CD4-positive, alpha-beta T cell treated with Interleukin-17A for 4 hours (primary cell): Measurements from ENCODE around the gene SDK1.

Experiments
- DNase-seq: peaks from one replicate; pipeline ENCODE4 v3.0.0-alpha.2; 2020; ENCODE audit warnings: mixed read lengths

SDK1 gene

GRCh38 chr7:3895341-3896116 lies 594.5 kb downstream of the SDK1 start:
- no peak for DNase-seq

GRCh38 chr7:3896169-3896765 lies 595.2 kb downstream of the SDK1 start:
- no peak for DNase-seq

DNA sequence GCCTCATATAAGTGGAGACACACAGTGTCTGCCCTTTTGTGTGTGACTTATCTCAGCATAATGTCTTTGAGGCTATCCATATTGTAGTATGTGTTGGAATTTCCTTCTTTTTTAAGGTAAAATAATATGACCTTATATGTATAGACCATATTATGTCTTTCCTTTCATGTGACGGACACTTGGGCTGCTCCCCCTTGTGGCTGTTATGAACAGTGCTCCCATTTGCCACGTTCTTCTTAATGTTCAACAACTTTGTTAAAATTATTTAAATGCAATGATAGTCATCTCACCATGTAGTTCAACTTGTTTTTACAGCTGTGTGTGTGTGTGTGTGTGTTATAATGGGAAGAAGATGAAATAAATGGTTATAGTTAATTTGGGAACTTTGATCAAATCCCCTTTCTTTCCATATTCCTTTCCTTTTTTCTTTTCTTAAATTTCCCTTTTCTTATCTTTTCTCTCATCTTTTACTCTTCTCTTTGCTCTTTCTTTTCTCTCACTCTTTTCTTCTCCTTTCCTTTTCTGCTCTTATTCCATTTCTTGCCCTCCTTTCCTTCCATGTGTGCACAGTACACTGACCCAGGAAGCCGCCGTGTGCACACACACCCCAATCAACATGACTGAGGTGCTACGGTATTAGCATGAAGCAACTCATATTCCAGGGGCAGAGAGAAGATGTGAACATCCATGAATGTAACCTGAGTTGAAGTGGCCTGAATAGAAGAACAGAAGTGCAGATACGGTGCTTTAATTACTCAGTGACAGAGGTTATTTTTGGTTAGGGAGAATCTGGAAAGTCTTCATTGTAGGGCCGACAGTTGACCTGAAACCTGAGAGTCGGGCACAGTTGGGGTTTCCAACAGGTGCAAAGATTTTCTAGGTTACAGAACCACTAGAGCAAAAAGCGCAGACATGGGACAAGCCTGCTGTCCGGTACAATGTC lies 596.6 kb downstream of the SDK1 start:
- DNase-seq = peak; percentile 64

- no peak for DNase-seq
These were observed 598.5 kb downstream of the SDK1 start for GRCh38 chr7:3899559-3899991.

GRCh38 chr7:3908153-3908552 lies 607.1 kb downstream of the SDK1 start:
- DNase-seq = no peak

GRCh38 chr7:3909128-3909527 lies 608.1 kb downstream of the SDK1 start:
- DNase-seq = no peak

GRCh38 chr7:3910054-3910453 lies 609.0 kb downstream of the SDK1 start:
- DNase-seq = no peak

GRCh38 chr7:3911685-3912084 lies 610.6 kb downstream of the SDK1 start:
- no peak for DNase-seq

DNA sequence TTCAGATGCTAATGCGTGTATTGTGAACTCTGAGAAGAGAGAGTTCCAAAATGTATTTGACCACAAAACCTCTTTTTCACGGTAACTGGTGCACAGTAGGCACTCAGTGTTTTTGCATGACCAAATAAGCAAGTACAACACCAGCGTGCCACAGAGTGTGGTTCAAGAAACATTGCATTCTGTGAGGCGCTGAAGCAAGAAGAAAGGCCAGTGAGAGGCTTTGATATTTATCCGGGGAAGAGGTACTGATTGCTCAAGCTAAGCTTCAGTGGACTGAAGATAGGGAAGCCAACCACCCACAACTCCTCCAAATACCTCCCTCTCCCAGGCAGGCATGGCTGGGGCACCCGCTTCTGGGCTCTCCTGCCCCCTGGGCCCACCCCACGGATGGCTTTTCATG lies 611.2 kb downstream of the SDK1 start:
- no peak for DNase-seq

DNA sequence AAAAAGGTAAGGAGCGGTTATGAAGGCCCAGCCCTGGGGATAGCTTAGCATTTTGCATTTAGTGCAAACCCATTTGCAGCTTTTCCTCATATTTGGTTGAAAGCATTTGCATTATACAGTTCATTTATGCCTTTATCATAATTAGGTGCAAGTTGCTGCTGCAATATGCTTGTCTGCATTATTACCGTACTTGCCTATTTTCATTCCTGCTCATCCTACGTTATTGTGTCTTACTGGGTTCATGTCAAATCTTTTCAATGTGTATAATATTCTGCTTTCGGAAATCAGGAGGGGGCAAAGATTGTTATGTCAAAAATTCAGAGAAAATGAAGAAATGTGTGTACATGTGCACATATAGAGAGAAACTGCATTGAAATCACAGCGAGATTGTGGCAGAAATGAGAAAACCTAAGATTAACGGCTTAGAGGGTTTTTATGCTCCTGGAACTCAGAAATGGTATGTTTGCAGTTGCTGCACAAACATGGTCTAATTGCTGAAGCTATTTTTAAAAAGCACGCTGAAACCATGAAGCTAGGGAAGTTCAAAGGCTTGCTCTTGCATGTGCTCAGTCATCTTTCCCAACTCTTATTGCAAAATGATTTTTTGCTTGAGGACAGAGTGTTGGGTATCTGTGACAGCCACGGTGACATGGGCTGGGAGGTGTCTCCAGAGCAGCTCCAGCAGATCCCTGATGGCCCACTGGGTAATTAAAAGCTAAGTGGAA lies 613.2 kb downstream of the SDK1 start:
- no peak for DNase-seq

GRCh38 chr7:3915337-3915878 lies 614.4 kb downstream of the SDK1 start:
- no peak for DNase-seq

DNA sequence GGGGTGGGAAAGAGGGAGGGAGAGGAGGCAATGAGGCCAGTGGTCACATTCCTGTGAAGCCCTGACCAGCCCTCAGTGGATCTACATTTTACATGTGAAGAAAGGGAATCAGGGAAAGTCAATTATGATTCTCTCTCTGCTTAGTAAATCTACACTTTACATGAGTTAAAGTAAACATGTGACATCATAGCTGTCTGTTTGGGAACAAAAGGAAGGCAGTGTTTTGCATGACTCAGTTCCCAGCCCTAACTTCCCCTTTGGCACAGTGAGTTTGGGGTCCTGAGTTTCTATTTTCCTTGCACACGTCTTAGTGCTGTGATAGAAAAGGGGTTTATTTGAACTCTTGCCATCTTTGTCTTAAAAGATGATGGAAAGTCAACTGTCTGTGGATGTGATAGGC lies 615.1 kb downstream of the SDK1 start:
- no peak for DNase-seq

- DNase-seq = no peak
These were observed 616.4 kb downstream of the SDK1 start for GRCh38 chr7:3917436-3917835.

DNA sequence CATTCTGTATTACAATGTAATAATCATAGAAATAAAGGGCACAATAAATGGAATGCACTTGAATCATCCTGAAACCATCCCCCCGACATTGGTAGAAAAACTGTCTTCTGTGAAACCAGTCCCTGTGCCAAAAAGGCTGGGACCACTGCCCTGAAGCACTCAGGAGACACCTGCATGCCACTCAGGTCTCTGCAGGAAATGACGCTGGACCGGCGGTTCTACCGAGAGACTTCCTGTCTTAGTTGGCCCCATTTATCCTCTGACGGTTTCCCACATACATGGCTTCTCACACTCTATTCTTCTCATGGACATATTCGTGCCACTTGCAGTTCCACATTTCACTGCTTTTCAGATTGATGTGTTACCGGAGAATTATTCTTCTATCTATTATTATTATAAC lies 617.5 kb downstream of the SDK1 start:
- no peak for DNase-seq

DNA sequence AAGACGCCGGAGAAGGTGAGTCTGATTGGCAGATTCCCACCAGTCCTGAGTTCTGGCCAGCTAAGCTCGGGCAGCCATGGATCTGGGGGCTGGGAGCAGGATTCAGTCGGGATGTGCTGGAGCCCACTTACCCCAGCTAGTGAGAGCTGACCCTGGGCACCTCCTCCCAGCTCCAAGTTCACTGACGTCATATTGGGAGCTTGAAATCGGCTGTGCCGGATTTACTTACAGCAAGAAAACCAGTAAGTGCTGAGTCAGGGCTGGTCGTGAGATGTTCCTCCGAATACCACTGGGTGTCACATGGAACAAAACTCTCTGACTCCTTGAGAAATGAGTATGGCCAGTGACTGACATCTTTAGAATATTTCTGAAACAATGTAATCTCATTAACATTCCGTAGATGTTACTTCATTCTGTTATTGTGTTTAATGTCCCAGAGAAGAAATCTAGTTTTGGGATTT lies 621.2 kb downstream of the SDK1 start:
- no peak for DNase-seq

DNA sequence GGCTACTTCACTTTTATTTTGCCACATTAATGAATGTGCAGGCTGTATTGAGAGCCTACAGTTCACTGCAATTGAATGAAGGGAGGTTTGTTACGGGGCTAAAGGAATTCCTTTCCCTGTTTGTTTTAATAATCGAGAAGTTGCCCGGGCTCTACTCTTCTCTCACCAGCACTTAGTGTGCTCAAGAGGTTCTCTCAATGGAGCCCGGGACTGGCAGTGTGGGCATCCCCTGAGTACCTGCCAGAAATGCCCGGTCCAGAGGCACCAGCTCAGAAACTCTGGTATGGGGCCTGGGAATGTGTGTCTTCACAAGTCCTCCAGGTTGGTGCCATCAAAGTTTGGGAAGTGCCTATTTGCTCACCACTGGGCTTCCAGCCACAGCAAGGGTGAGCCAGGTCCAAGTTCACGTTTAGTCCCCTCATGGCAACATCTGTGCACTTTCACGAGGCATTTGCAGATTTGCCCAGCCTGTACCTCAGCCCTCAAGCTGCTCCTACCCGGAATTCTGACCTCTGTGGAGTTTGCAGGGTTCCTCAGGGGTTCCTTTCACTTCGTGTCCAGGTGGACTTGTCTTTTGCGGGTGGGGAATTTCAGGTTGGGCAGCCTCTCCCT lies 622.4 kb downstream of the SDK1 start:
- DNase-seq = no peak

DNA sequence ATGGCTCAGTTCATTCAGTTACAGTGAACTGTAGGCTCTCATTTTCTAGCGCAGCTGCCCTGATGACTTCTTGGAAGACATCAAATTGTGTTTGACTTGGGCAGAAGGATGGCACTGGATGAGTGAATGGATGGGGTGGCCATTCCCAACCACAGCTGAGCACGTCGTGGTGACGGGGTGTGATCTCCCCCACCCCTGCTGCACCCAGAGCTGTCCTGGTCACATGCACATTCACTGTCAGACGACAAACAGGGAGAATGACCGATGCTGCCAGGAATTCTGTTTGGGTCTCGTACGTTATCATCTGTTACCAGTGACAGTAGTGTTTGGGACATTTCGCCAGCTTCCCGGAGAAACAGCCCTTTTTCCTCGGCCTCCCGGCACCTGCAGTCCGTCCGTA lies 623.2 kb downstream of the SDK1 start:
- no peak for DNase-seq

GRCh38 chr7:3927446-3928110 lies 626.5 kb downstream of the SDK1 start:
- no peak for DNase-seq

DNA sequence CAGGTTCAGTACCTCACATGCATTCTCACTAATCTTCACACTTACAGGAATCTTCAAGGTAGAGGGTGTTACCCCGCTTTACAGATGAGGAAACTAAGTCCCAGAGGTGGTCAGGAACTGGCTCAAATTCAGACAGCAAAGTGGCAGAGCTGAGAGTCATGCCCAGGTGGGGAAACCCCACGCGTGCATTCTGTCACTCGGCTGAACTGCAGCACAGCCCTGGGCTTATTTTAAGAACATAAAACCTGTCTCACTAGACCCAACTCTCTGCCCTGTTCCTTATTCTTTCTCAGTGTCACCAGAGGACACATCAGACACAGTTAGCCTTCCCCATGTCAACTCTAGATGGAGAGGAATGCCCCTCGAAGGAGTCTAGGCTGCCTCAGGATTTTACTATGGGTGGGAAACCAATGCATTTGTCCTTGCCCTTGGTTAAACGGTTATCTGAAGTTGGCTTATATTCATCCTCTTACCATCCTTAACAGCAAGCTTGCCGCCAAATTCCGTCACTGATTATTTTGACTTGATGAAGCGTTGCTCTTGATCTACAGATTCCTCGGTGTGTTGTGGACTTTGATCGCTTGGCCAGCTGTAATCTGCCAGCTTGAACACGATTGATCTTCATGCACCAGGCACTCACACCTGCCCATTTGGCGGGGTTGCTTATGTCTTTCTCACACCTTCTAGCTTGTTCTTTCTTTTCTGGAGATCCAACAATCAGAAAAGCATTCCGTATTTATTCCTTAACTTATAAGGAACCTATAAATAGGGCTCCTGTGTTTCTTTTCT lies 627.9 kb downstream of the SDK1 start:
- no peak for DNase-seq

DNA sequence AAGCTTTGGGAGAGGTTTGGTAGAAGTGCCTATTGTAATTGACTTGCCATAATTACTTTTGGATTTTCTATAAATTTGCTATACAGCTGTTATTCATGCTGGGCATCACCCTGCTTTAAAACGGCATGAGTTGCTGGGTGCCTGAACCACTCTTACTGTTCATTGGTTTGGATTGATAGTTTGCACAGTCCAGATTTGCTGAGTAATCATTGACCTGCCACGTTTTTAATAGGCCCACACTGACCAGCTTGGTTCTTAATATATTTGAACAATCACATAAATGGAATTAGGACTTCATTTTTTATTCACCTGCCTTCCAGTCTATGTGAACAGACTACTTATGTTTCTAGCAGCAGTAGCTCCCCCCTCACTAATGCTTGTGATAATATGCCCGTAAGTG lies 630.8 kb downstream of the SDK1 start:
- DNase-seq = no peak

GRCh38 chr7:3937146-3937545 lies 636.1 kb downstream of the SDK1 start:
- DNase-seq = no peak
